Activated CD4-positive, alpha-beta T cell treated with anti-CD3 and anti-CD28 coated beads, Interleukin-2, Interleukin-6, amounts not matched to agents 100 ng/mL and 50 ng/mL, durations not matched to agents 16 hours and 8 hours (primary cell): ENCODE results near the gene PLA2G2C.
"Not testable (repeated sequence)": the region's sequence is repeated elsewhere in the genome, so short reads cannot be mapped to it uniquely, and the experiment has no call there.

Source experiments
- DNase-seq: peaks from one replicate; pipeline ENCODE4 v3.0.0-alpha.2; 2020

The PLA2G2C gene, protein sequence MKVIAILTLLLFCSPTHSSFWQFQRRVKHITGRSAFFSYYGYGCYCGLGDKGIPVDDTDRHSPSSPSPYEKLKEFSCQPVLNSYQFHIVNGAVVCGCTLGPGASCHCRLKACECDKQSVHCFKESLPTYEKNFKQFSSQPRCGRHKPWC

GRCh38 chr1:20185834-20186782 is at the start of gene PLA2G2C, which contains the start of gene UBXN10:
Gene PLA2G2C (minus strand): TSS chr1:20186518. CDS start chr1:20177363, 9,155 bp downstream.
Gene UBXN10 (plus strand): TSS chr1:20186096. CDS start chr1:20190562, 4,466 bp downstream.
- DNase-seq: peak; percentile 87

GRCh38 chr1:20234788-20235535 is 48.6 kb upstream of the PLA2G2C start:
- DNase-seq: no peak

GRCh38 chr1:20233866-20234265 is 47.5 kb upstream of the PLA2G2C start:
- DNase-seq: no peak

- peak; percentile 27 for DNase-seq
Observed at GRCh38 chr1:20233394-20233793, 47.1 kb upstream of the PLA2G2C start.

DNA sequence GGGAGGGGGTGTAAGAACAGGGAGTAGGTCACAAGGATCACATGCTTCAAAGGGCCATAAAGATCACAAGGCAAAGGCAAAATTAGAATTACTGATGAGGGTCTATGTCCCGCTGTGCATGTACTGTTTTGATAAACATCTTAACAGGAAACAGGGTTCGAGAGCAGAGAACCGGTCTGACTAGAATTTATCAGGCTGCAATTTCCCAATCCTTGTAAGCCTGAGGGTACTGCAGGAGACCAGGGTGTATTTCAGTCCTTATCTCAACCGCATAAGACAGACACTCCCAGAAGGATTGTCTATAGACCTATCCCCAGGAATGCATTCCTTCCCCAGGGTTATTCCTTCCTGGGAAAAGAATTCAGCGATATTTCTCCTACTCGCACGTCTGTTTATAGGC is 46.2 kb upstream of the PLA2G2C start:
- DNase-seq: not testable (repeated sequence)

GRCh38 chr1:20229171-20229570 is 42.9 kb upstream of the PLA2G2C start:
- no peak for DNase-seq

DNA sequence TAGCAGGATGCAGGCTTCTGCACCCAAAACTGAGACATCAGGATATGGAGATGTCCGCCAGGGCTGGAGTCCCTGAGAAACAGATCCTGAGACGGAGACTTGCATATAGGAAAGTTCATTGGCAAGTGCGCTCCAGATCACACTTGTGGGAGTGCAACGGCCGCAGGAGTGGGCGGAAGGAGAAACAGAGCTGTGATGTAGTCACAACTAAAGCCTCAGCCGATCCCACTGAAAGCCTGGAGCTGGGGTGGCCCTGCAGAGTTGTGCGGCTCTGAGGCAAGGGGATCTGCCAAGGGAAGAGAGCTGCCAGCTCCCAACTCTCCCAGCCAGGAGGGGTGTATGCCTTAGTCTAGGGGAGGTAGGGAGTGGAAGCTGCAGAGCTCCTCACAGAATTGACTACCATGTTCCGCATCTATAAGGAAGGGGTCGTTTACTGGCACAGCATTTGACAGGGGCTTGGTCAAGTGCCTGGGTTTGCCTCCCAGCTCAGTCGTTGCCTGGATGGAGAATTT is 42.1 kb upstream of the PLA2G2C start:
- DNase-seq: no peak

GRCh38 chr1:20227704-20228103 is 41.4 kb upstream of the PLA2G2C start:
- DNase-seq: no peak

GRCh38 chr1:20224546-20224945 is 38.2 kb upstream of the PLA2G2C start:
- no peak for DNase-seq

DNA sequence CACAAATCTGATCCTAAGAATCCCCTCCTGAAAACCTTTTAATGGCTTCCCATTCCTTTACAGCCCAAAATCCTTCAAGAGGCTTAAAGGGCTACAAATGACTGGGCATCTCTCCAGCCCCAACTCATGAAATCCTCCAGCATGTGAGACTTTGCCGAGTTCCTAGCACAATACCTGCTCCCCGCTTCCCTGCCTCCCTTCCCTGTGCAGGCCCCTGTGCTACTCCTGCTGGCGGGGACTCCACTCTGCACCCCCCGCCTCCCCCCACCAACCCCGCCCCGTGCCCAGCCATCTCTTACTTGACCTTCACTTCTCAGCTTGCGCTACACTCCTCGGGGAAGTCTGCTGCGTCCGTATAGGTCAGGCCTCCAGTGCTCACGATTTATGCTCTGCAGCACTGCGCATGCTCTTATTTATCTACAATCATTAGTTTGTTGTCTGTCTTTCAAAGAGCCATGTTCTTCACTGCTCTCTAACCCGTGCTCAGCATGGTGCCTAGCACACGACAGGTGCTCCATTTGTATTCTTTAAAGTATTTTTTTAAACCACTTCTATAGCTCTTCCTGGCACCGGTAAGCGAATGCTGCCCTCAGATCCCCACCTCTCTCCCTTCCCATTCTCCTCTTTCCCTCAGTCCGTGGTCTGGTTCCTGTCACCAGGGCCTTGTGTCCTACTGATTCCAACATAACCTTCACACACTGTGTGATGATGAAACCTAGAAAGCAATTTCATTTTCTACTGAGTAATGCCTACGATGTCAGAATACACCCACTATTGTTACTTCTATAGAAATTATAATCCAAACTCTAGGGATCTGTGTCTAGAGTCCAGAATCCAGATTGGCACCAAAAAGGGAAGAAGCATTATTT is 37.5 kb upstream of the PLA2G2C start:
- DNase-seq: no peak

GRCh38 chr1:20223106-20223505 is 36.8 kb upstream of the PLA2G2C start:
- DNase-seq: no peak

- DNase-seq: no peak
Observed at GRCh38 chr1:20220036-20220435, 33.7 kb upstream of the PLA2G2C start.

DNA sequence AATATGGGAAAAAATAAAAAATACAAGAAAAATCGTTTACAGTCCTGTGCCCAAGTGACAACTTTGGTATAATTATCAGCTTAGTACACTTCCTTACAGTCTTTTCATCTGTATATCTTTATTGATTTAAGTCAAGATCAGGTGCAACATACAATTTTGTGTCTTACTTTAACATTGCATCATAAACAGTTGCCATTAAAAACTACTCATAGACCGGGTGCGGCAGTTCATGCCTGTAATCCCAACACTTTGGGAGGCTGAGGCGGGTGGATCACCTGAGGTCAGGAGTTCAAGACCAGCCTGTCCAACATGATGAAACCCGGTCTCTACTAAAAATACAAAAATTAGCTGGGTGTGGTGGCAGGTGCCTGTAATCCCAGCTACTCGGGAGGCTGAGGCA is 32.7 kb upstream of the PLA2G2C start:
- DNase-seq: not testable (repeated sequence)

GRCh38 chr1:20216574-20216973 is 30.3 kb upstream of the PLA2G2C start:
- DNase-seq: peak; percentile 52

DNA sequence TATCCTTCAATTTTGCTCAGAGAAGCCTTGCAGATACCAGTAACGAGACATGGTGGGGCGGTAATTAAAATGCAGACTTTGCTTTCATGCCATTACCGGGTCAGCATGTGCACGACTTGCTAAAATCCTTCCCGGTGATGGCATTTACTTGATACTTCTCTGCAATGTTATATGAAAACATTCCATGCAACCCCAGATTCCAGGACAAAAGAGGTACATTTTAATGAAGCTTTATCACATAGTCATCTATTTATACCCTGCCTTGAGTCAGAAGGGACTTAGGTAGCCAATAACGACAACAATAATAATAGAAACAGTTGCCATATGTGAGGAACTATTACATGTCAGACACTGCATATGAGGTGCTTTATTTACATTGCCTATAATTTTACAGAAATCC is 29.4 kb upstream of the PLA2G2C start:
- DNase-seq: no peak

DNA sequence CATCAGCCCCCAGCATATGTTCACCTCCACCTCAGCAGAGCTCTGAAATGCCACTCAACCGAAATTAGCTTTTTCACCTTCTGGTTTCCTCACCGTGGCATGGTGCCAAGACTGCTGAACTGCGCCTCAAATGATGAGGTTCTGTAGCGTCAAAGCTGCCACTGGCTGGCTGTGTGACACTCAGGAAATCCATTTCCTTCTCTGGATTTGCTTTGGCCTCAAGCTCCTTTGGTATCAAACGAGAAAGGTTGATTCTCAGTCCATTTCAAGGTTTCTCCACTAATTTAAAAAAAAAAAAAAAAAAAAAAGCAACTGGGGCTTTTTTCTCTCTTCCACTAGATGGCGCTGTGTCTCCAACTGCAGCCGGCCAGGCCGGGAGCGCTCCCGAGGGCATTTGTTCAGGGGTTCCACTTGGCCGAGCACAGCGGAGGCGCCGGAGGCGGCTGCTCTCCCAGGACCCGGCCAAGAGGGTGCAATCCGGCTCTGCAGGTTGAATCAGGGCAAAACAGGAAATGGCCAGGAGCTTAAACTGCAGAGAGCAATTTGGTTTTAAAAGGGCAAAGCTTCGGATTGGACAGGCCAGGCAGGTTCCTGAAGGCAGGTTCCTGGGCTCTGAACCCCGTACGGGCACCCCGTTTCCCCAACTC is 26.5 kb upstream of the PLA2G2C start:
- DNase-seq: peak; percentile 68

- no peak for DNase-seq
Observed at GRCh38 chr1:20212085-20212684, 25.9 kb upstream of the PLA2G2C start.

GRCh38 chr1:20211511-20211931 is 25.2 kb upstream of the PLA2G2C start:
- no peak for DNase-seq

- DNase-seq: no peak
Observed at GRCh38 chr1:20210736-20211460, 24.6 kb upstream of the PLA2G2C start.

GRCh38 chr1:20209471-20209870 is 23.2 kb upstream of the PLA2G2C start:
- no peak for DNase-seq
